ENCODE data around the gene CNOT8.
"Not testable (repeated sequence)": the region's sequence is repeated elsewhere in the genome, so short reads cannot be mapped to it uniquely, and the experiment has no call there.

CNOT8 gene

DNA sequence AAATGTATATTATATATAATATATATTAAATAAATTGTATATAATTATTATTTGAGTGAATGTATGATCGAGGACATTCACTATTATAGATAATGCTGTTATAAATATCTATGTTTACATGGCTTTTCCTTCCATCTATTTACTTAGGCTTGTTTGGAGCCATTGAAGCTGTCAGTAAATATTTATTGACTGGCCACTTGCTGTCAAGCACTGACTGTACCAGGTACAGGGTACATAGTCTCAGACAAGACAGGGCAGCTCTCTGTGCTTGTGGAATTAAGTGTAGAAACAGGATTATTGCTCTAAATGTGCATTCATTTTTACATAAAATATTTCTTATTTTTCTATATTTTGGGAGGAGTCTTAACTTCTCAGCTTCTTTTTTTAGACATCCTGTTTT is 24.4 kb upstream of the CNOT8 start:
- DNase-seq (ENCODE audit: low read depth in 2 of 3, low spot score in 1 of 3) = no peak

DNA sequence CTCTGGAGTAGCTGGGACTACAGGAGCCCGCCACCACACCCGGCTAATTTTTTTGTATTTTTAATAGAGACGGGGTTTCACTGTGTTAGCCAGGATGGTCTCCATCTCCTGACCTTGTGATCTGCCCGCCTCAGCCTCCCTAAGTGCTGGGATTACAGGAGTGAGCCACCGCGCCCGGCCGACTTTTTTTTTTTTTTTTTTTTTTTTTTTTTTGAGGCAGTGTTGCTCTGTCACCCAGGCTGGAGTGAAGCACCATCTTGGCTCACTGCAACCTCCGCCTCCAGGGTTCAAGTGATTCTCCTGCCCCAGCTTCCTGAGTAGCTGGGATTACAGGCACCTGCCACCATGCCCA is 22.8 kb upstream of the CNOT8 start:
- not testable (repeated sequence) for DNase-seq (ENCODE audit: low read depth in 2 of 3, low spot score in 1 of 3)

GRCh38 chr5:154836225-154836624 is 22.2 kb upstream of the CNOT8 start:
- DNase-seq (ENCODE audit: low read depth in 2 of 3, low spot score in 1 of 3) = no peak

- DNase-seq (ENCODE audit: low read depth in 2 of 3, low spot score in 1 of 3) = no peak
Observed at GRCh38 chr5:154837009-154837901, 21.2 kb upstream of the CNOT8 start.

DNA sequence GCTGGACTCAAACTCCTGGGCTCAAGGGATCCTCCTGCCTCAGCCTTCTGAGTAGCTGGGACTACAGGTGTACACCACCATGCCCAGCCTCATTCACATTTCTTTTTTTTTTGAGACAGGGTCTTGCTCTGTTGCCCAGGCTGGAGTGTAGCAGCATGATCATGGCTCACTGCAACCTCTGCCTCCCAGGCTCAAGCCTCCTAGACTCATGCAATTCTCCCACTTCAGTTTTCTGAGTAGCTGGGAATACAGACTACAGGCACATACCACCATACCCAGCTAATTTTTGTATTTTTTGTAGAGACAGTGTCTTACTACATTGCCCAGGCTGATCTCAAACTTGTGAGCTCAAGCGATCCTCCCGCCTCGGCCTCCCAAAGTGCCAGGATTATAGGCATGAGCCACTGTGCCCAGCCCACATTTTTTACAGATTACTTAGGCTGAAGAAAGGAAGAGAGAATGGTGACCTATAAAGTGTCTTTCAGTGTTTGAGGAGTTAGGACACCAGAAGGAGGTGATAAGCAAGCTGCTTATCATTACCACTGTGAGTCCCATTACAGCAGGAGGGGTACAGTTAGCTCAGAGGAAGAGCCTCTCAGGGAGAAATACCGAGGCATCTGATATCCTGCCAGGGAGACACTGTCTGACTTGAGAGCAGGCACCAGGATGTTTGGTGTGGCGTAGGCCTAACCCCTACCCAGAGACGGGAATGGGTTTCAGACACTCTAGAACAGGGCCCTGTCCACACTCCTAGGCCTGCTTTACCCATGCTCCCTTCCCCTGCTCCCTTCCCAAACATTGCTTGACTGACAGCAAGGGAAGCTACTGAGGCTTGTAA is 17.8 kb upstream of the CNOT8 start:
- DNase-seq (ENCODE audit: low read depth in 2 of 3, low spot score in 1 of 3) = no peak

- DNase-seq (ENCODE audit: low read depth in 2 of 3, low spot score in 1 of 3) = no peak
Observed at GRCh38 chr5:154841273-154841661, 17.2 kb upstream of the CNOT8 start.

- no peak for DNase-seq (ENCODE audit: low read depth in 2 of 3, low spot score in 1 of 3)
Observed at GRCh38 chr5:154842689-154843530, 15.5 kb upstream of the CNOT8 start.

DNA sequence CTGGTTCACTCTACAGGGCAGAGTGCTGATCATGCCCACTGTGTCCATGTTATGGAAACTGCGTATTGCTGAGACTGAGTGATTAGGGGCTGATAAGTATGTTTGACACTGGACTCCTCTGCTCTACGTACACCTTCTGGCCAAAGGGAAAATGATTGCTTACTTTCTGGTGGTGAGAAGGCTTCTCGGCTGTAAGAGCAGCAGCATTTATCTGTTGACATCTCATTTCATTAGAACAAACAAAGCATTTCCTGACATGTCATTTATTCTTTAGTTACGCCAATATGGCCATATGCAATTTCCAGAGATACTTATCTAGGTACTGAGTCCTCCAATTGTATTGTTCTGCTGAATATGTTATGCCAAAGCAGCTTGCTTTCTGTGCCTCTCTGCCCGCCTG is 13.6 kb upstream of the CNOT8 start:
- DNase-seq (ENCODE audit: low read depth in 2 of 3, low spot score in 1 of 3) = no peak

- no peak for DNase-seq (ENCODE audit: low read depth in 2 of 3, low spot score in 1 of 3)
Observed at GRCh38 chr5:154849264-154849785, 9.1 kb upstream of the CNOT8 start.

GRCh38 chr5:154849791-154850201 is 8.6 kb upstream of the CNOT8 start:
- DNase-seq (ENCODE audit: low read depth in 2 of 3, low spot score in 1 of 3) = no peak

GRCh38 chr5:154850255-154851062 is 8.0 kb upstream of the CNOT8 start, which contains the start of gene FAXDC2:
FAXDC2 (minus strand) TSS chr5:154850603; CDS start chr5:154838178, 12,425 bp downstream.
- no peak for DNase-seq (ENCODE audit: low read depth in 2 of 3, low spot score in 1 of 3)

- no peak for DNase-seq (ENCODE audit: low read depth in 2 of 3, low spot score in 1 of 3)
Observed at GRCh38 chr5:154851351-154851750, 7.1 kb upstream of the CNOT8 start.

- peak; percentile 67 to 77 (median 72) for DNase-seq (ENCODE audit: low read depth in 2 of 3, low spot score in 1 of 3)
Observed at GRCh38 chr5:154857530-154858296, 714 bp upstream of the CNOT8 start.

DNA sequence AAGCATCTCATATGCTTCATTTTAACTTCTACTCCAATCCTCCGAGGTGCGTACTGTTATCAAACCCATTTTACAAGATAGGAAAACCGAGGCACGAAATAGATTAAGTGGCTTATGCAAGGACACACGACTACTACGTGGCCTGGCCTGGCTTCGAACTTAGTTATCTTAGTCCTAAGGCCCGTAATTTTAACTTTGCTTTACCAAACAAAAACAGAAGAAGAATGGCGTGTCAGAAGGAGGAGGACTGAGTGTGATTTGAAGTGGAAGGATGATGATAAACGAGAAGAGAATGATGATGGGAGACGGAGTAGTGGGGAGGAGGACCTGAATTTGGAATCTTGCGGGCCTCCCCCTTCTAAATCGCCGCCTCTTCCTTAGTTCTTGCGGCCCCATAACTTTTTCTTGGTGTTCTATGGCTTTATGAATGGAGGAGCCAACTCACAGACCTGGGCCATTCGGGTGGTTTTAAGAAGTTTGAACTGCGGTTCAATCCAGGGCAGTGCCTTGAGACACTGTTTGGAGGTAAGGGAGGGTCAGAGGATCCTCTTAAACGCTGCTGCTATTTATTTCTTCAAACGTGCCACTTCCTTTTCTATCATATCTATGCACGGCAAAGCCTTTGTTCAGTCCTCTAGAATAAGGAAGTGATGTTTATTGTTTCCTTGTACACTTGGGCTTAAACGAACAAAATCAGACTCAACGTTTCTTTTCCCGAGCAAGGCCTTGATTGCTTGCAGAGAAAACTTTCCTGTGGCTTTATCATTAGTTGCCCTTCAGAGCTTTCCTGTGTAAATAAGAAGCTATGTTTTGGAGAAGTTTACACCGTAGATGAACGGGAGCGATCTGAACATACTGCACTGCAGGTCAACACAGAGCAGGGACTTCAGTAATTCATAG is 795 bp downstream of the CNOT8 start:
- DNase-seq (ENCODE audit: low read depth in 2 of 3, low spot score in 1 of 3) = peak in 1 of 3 donors; percentile 11

GRCh38 chr5:154860123-154860522 is 1.7 kb downstream of the CNOT8 start:
- no peak for DNase-seq (ENCODE audit: low read depth in 2 of 3, low spot score in 1 of 3)

- DNase-seq (ENCODE audit: low read depth in 2 of 3, low spot score in 1 of 3) = no peak
Observed at GRCh38 chr5:154860765-154861164, 2.3 kb downstream of the CNOT8 start.

DNA sequence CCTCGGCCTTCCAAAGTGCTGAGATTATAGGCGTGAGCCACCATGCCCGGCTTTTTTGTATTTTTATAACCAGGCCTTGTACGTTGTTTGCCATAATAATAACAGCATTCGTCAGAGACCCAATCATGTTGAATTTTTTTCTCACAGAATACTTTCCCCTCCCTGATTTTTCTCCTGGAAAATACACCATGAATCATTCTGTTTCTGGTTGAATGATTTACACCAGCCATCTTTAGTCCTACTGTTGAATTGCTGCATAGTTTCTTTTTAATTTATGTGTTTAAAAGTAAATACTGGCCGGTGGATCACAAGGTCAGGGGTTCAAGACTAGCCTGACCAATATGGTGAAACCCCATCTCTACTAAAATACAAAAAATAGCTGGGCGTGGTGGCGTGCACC is 3.5 kb downstream of the CNOT8 start:
- DNase-seq (ENCODE audit: low read depth in 2 of 3, low spot score in 1 of 3) = no peak

GRCh38 chr5:154862766-154863165 is 4.3 kb downstream of the CNOT8 start:
- DNase-seq (ENCODE audit: low read depth in 2 of 3, low spot score in 1 of 3) = no peak

All from stimulated activated CD4-positive, alpha-beta T cell treated with anti-CD3 and anti-CD28 coated beads, Interleukin-12 subunit alpha, Interleukin-12 subunit beta, amount 100 ng/mL, for 48 hours (primary cell).